ENCODE data around the gene TBC1D5. TPM values are rescaled to one million over a fixed set of nuclear protein-coding genes. Genes with fewer than 3 reads are reported as not detected.

Gene TBC1D5
- total RNA-seq, 1 experiment from 2014 or later = 30.4 TPM

DNA sequence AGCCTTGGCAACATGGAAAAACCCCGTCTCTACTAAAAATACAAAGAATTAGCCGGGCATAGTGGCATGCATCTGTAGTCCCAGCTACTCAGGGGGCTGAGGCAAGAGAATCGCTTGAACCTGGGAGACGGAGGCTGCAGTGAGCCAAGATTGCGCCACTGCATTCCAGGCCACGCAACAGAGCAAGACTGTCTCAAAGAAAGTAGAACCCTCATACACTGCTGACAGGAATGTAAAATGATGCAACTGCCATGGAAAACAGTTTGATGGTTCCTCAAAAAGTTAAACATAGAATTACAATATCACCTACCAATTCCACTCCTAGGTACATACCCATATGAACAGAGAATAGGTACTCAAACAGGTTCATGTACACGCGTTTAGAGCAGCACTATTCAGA, 158.9 kb downstream of the TBC1D5 start:
- Histone ChIP-seq H3K4me1 (ENCODE audit: control insufficient read depth, insufficient read depth, low read length) (no peaks in the 10 kb centered on the region), H3K36me3 (ENCODE audit: control insufficient read depth, insufficient read depth, low read length) (no peaks in the 10 kb centered on the region), H3K27me3 (ENCODE audit: control insufficient read depth, insufficient read depth, low read length) (no peaks in the 10 kb centered on the region), H3K4me3 (ENCODE audit: low read depth in 2 of 2, low read length in 2 of 2) (no peak overlapping the region), H3K27ac (ENCODE audit: low read length) (no peak overlapping the region), H3K9me3 (ENCODE audit: control insufficient read depth, insufficient read depth, low read depth, low read length) (no peaks in the 10 kb centered on the region)
- in situ Hi-C loops (cut with HindIII; ENCODE audit: low pct_unique_long_range_greater_than_20kb, low sequenced_read_pairs) = no loop called here
- ChIA-PET CTCF (no interaction called here), POLR2A (no interaction called here)
- intact Hi-C loops (cut with micrococcal nuclease; ENCODE audit: unreplicated experiment) = no loop called here
- TF ChIP-seq SIN3A (IDR thresholded peaks at IDR 0.05; ENCODE audit: borderline replicate concordance, insufficient read depth, low read depth, low read length) (no peak), REST (IDR thresholded peaks at IDR 0.05; ENCODE audit: insufficient read depth in 1 of 2, low read depth in 2 of 2, low read length in 1 of 2) (no peak), CTCF (IDR thresholded peaks at IDR 0.05) (no peak)
- BruUV-seq (replicated peaks) = no TSS peak
- no peak for DNase-seq (ENCODE audit: low read depth, low spot score)
- no peak for ATAC-seq

- Histone ChIP-seq H3K36me3 (ENCODE audit: control insufficient read depth, insufficient read depth, low read length) (no peaks in the 10 kb centered on the region), H3K4me3 (ENCODE audit: low read depth in 2 of 2, low read length in 2 of 2) (no peak overlapping the region), H3K4me1 (ENCODE audit: control insufficient read depth, insufficient read depth, low read length) (no peaks in the 10 kb centered on the region), H3K27me3 (ENCODE audit: control insufficient read depth, insufficient read depth, low read length) (no peaks in the 10 kb centered on the region), H3K27ac (ENCODE audit: low read length) (no peak overlapping the region), H3K9me3 (ENCODE audit: control insufficient read depth, insufficient read depth, low read depth, low read length) (no peaks in the 10 kb centered on the region)
- DNase-seq (ENCODE audit: low read depth, low spot score) (no peak), ATAC-seq (no peak)
- ChIA-PET CTCF (no interaction called here), POLR2A (no interaction called here)
- BruUV-seq (replicated peaks) = no TSS peak
- intact Hi-C loops (cut with micrococcal nuclease; ENCODE audit: unreplicated experiment) (no loop called here), in situ Hi-C loops (cut with HindIII; ENCODE audit: low pct_unique_long_range_greater_than_20kb, low sequenced_read_pairs) (no loop called here)
- TF ChIP-seq REST (IDR thresholded peaks at IDR 0.05; ENCODE audit: insufficient read depth in 1 of 2, low read depth in 2 of 2, low read length in 1 of 2) = no peak
- no peak for TF ChIP-seq SIN3A (IDR thresholded peaks at IDR 0.05; ENCODE audit: borderline replicate concordance, insufficient read depth, low read depth, low read length)
- TF ChIP-seq CTCF (IDR thresholded peaks at IDR 0.05) = no peak
- TF ChIP-seq POLR2AphosphoS5 (IDR thresholded peaks at IDR 0.05; ENCODE audit: low read depth, low read length) = no peak
- no peak for TF ChIP-seq TCF7L2 (IDR thresholded peaks at IDR 0.05; ENCODE audit: low read depth, low read length)
Observed at GRCh38 chr3:17581421-17582080, 160.9 kb downstream of the TBC1D5 start.

All from Panc1 (cell line).